Measurements from ENCODE around the gene HESX1.

Gene HESX1

GRCh38 chr3:57199895-57200297 is at the start of gene HESX1:
HESX1 (minus strand) TSS chr3:57199978; CDS start chr3:57199918, 60 bp downstream.
- in situ Hi-C loops (cut with HindIII; ENCODE audit: low sequenced_read_pairs) = no loop called here

- in situ Hi-C loops (cut with HindIII; ENCODE audit: low sequenced_read_pairs) = loop anchor here (5.0 kb wide), 1 partner anchor 63 kb away; no protein-coding TSS in a partner anchor
These were observed 45.2 kb upstream of the HESX1 start for GRCh38 chr3:57244946-57245345.

- in situ Hi-C loops (cut with HindIII; ENCODE audit: low sequenced_read_pairs) = loop anchor here (5.0 kb wide), 1 partner anchor 47 kb away; no protein-coding TSS in a partner anchor
These were observed 35.1 kb upstream of the HESX1 start for GRCh38 chr3:57234613-57235575.

- in situ Hi-C loops (cut with HindIII; ENCODE audit: low sequenced_read_pairs) = loop anchor here (5.0 kb wide), 1 partner anchor 49 kb away; no protein-coding TSS in a partner anchor
These were observed 34.0 kb upstream of the HESX1 start for GRCh38 chr3:57233799-57234198.

GRCh38 chr3:57230006-57230405 is 30.2 kb upstream of the HESX1 start:
- in situ Hi-C loops (cut with HindIII; ENCODE audit: low sequenced_read_pairs) = loop anchor here (5.0 kb wide), 1 partner anchor 52 kb away; no protein-coding TSS in a partner anchor

DNA sequence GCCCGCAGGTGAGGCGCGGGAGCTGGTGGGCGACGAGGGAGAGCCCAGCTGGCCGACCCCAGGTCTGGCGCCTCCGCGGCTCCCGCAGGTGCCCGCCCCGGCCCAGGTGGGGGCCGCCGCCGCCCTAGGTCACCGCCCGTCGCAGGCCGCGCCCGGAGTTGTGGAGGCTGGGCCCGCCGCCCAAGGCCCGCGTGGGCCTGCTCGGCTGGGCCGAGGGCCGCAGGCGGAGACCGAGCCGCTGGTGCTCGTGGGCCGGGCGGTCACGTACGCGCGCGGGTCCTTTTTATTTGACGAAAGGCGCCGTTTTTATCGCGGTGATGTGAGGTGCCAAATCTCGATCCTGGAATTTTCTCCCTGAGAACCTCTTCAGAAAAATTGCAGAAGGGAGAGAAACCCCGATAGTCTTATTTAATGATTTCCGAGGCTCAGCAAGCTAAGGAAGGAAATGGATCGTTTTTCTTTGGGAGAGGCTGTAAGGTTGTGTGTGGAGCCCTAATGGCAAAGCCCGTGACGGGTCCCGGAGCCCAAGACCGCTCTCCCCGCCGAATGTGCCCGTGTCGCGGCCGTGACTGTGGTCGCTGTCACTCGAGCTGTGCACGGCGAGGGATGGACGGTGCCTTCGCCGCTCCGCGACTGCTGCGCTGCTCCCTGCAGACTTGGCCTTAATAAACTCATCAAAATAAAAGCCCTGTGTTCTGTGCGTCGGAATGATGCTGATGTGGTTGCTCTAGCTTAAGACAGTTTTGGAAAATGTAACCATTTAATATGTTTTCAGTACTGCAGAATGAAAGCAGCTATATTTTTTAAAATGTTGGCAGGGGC is 28.4 kb upstream of the HESX1 start:
- in situ Hi-C loops (cut with HindIII; ENCODE audit: low sequenced_read_pairs) = no loop called here

DNA sequence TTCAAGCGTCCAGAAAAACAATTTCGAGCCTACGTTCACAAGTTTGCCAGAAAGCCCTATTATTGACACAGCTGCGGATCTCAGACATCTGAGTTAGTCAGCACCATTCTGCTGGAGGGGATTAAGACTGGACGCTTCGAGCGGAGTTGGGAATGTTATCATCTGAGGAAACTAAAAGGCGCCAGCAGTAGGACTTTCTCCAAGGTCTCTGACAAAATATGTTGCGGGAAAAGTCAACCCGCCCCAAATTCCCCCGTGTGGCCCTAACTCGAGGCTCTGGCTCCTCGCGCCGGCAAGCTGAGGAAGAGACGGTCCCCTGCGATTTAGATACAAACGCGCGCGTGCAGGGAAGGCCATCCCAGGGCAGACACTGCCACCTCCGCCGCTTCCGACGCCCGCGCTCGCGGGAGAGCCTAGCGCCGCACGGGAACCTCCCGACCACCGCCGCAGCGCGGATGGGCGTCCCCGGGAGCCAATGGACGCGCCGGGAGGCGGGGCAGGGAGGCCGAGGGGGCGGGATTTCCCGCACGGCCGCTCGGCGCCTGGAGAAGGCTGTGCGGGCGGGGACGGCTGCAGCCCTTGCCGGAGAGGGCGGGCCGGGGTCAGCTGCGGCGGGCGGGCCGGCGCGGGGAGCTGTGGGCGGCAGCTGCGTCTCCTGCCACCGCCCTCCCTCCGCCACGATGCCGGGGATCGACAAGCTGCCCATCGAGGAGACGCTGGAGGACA is 27.6 kb upstream of the HESX1 start, which contains the start of gene APPL1:
TSS of gene APPL1 (plus strand) at position 526 of the 726 bp plus-strand sequence. CDS start at position 681, 155 bp downstream.
- in situ Hi-C loops (cut with HindIII; ENCODE audit: low sequenced_read_pairs) = no loop called here

DNA sequence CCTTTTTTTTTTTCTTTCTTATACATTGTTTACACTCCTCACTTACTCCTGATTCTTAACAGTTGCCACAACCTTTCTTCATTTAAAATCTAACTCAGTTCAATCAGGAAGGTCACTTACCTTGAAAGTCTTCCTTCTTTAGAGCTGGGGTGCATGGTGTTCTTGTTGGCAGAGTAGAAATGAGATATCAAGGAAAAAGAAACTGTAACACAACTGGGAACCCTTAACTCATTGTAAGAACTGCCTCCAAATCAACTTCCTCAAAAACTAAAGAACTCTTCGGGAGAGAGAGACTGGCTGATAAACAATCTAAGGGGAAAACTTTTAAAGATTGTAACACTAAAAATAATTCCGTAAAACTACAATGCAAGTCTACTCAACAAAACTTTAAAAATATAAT is 26.4 kb upstream of the HESX1 start:
- in situ Hi-C loops (cut with HindIII; ENCODE audit: low sequenced_read_pairs) = no loop called here

DNA sequence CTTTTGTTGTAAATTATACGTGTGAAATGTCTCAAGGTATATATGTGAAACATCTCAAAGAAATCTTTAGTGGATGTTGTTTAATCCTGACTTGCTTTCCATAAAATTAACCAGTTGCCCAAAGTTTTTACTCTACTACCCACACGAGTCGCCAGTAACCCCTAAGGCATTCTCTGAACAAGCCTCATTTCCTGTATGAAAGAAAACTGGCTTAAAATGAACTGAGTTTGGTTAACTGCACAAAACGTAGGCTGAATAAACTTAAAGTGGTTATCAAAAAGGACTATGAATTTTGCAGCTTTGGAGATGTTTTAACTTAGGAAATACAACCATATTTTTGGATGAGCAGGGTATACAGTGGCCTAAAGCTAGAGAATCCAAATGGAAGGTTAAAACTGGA is 25.1 kb upstream of the HESX1 start:
- in situ Hi-C loops (cut with HindIII; ENCODE audit: low sequenced_read_pairs) = loop anchor here (5.0 kb wide), 1 partner anchor 83 kb away; no protein-coding TSS in a partner anchor

DNA sequence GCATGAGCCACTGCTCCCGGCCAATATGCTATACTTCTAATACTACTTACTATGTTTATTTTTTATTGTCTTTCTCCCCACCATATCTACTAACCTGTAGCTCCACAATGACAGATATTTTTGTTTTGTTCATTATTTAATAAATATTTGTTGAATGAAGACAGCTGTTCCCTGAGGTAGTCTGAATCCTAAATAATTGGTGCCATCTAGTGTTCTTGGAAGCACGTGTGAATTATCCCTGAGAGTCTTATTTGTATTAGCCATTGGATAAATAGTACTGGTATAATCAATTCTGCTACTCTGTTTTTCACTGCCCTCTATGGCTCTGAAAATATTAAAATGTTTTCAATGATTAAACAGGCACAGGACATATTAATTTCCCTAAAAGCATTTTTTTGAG is 22.1 kb upstream of the HESX1 start:
- in situ Hi-C loops (cut with HindIII; ENCODE audit: low sequenced_read_pairs) = loop anchor here (5.0 kb wide), 1 partner anchor 80 kb away; no protein-coding TSS in a partner anchor

DNA sequence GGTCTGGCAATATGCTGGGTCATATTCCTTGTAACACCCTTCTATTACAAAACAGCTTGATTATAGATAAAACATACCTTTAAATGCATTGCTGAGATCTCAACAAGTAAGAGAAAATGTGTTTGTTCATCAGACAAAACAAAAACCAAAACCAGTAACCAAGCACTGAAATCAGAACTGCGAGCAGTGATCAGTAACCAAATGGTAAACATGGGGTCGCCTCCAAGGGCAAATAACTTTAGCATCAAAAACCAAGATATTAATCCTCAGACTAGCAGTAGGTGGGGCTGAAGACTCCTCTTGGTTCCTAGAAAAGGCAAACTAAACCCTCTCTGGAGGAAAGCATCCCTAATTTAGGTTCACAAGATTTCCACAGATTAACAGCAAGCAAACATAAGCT is 6.6 kb upstream of the HESX1 start:
- in situ Hi-C loops (cut with HindIII; ENCODE audit: low sequenced_read_pairs) = no loop called here

DNA sequence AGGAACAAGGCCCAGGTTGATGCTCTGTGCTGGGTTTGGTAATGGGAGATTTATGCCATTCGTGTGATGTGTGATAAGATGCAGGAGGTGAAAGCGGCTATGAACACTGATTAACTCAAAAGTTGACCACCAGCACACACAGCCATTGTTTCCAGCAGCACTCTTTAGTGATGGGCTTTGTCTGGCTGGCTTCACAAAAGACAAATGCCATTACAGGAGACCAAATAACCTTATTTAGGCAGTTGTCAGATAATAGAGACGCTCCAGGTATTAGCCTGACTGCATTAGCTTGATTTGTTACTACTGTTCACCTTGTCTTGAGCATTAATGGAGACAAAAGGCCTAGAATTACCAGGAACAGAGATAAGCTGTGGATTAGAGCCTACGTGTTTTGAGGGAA is 5.1 kb downstream of the HESX1 start:
- in situ Hi-C loops (cut with HindIII; ENCODE audit: low sequenced_read_pairs) = no loop called here

GRCh38 chr3:57192028-57192427 is 7.8 kb downstream of the HESX1 start:
- in situ Hi-C loops (cut with HindIII; ENCODE audit: low sequenced_read_pairs) = no loop called here

DNA sequence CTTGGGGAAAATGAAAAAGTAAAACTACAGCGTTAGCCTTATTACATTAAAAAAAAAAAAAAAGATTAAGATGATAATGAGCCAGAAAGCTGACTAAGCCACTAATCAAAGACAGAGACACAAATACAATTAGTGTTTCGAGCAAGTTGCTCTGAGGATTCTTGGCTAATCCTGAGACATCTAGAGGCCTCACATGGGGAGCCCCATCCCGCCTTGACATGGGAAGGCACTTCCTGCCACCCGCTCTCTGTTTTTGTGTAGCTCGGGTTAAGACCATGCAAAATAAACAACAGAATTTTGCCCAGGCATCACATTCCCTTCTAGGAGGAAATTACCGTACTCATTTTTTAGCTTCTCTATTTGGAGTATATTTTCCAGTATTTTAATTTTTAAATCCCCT is 15.3 kb downstream of the HESX1 start:
- in situ Hi-C loops (cut with HindIII; ENCODE audit: low sequenced_read_pairs) = loop anchor here (5.0 kb wide), 1 partner anchor 58 kb away; no protein-coding TSS in a partner anchor

- in situ Hi-C loops (cut with HindIII; ENCODE audit: low sequenced_read_pairs) = loop anchor here (5.0 kb wide), 1 partner anchor 63 kb away; no protein-coding TSS in a partner anchor
These were observed 20.0 kb downstream of the HESX1 start for GRCh38 chr3:57179580-57180410.

GRCh38 chr3:57176045-57176444 is 23.7 kb downstream of the HESX1 start:
- in situ Hi-C loops (cut with HindIII; ENCODE audit: low sequenced_read_pairs) = no loop called here

DNA sequence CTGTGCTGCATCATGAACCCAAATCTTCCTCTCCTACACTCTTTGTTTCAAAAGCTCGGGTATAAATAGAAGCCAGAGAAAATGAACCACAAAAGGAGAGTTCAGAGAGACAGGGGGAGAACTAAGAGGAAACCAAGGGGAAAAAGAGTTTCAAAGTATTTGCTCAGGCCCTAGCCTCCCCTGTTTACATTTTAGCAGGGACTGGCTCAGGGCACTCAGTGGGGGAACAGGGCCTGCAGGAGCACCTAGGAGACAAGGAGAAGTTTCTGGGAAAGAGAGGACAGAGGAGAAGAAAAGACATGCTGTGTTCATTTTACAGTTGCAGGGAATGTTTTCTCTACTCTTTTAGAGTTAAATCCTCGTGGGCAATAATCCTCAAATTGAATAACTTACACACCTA is 26.1 kb downstream of the HESX1 start:
- in situ Hi-C loops (cut with HindIII; ENCODE audit: low sequenced_read_pairs) = no loop called here

GRCh38 chr3:57170946-57171345 is 28.8 kb downstream of the HESX1 start:
- in situ Hi-C loops (cut with HindIII; ENCODE audit: low sequenced_read_pairs) = no loop called here

GRCh38 chr3:57169872-57170623 is 29.7 kb downstream of the HESX1 start:
- in situ Hi-C loops (cut with HindIII; ENCODE audit: low sequenced_read_pairs) = no loop called here
